ENCODE results near the gene TMCC2. TPM values are rescaled to one million over a fixed set of nuclear protein-coding genes. Genes with fewer than 3 reads are reported as not detected.

TMCC2 gene
- total RNA-seq, 1 experiment from 2014 or later = 2.7 TPM

DNA sequence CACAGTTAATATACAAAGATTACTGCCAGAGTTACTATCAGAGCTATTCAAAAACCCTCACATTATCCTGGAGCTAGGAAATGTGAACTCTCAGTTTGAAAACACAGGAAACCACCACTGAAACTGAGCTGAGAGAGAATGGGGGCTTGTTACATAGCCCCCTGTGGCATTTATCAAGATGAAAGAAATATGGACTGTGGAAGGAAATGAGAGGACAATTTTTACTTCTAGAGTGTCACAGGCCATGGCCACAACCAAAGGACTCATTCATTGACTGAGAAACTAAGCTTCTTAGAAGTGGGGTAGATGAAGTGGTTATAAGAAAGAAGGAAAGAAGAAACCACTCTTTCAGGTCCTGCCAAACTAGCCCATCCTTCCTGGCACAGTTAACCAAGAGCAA is 41.6 kb upstream of the TMCC2 start:
- ATAC-seq (no peak), DNase-seq (ENCODE audit: low read depth, low spot score) (no peak)
- H3K9me3 ChIP-seq (ENCODE audit: control insufficient read depth in 1 of 2, insufficient read depth in 1 of 2, low read depth in 1 of 2, low read length in 2 of 2) = no peaks in the 10 kb centered on the region
- H3K36me3 ChIP-seq (ENCODE audit: control insufficient read depth in 1 of 2, insufficient read depth in 2 of 2, low read length in 2 of 2) = no peaks in the 10 kb centered on the region
- H3K27ac ChIP-seq (ENCODE audit: low read depth, low read length) = no peak overlapping the region
- no peaks in the 10 kb centered on the region for H3K9me2 ChIP-seq (ENCODE audit: insufficient read depth)
- BruUV-seq (replicated peaks) = no TSS peak
- H4K20me1 ChIP-seq (ENCODE audit: insufficient read depth) = no peaks in the 10 kb centered on the region
- H3K4me3 ChIP-seq (replicated peaks in 1 of 2; ENCODE audit: low read depth in 1 of 2, low read length in 2 of 2) = no peak overlapping the region
- TF ChIP-seq FOSL1 (IDR thresholded peaks at IDR 0.05; ENCODE audit: low read depth) = no peak
- TF ChIP-seq, protein P1, sequence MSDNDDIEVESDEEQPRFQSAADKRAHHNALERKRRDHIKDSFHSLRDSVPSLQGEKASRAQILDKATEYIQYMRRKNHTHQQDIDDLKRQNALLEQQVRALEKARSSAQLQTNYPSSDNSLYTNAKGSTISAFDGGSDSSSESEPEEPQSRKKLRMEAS (IDR thresholded peaks at IDR 0.05) = no peak
- no peak for TF ChIP-seq ZFX (IDR thresholded peaks at IDR 0.05)
- TF ChIP-seq EGR1 (IDR thresholded peaks at IDR 0.05; ENCODE audit: low read depth) = no peak
- no peak for TF ChIP-seq POLR2A (IDR thresholded peaks at IDR 0.05; ENCODE audit: borderline replicate concordance, extremely low read depth, insufficient read depth, insufficient read length)
- TF ChIP-seq YY1 (IDR thresholded peaks at IDR 0.05; ENCODE audit: extremely low read depth, insufficient replicate concordance, low read depth, low read length) = no peak
- TF ChIP-seq EZH2 (IDR thresholded peaks at IDR 0.05) = no peak
- TF ChIP-seq, protein P2, sequence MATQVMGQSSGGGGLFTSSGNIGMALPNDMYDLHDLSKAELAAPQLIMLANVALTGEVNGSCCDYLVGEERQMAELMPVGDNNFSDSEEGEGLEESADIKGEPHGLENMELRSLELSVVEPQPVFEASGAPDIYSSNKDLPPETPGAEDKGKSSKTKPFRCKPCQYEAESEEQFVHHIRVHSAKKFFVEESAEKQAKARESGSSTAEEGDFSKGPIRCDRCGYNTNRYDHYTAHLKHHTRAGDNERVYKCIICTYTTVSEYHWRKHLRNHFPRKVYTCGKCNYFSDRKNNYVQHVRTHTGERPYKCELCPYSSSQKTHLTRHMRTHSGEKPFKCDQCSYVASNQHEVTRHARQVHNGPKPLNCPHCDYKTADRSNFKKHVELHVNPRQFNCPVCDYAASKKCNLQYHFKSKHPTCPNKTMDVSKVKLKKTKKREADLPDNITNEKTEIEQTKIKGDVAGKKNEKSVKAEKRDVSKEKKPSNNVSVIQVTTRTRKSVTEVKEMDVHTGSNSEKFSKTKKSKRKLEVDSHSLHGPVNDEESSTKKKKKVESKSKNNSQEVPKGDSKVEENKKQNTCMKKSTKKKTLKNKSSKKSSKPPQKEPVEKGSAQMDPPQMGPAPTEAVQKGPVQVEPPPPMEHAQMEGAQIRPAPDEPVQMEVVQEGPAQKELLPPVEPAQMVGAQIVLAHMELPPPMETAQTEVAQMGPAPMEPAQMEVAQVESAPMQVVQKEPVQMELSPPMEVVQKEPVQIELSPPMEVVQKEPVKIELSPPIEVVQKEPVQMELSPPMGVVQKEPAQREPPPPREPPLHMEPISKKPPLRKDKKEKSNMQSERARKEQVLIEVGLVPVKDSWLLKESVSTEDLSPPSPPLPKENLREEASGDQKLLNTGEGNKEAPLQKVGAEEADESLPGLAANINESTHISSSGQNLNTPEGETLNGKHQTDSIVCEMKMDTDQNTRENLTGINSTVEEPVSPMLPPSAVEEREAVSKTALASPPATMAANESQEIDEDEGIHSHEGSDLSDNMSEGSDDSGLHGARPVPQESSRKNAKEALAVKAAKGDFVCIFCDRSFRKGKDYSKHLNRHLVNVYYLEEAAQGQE (IDR thresholded peaks at IDR 0.05; ENCODE audit: low read depth) = no peak
- TF ChIP-seq TCF7L2 (IDR thresholded peaks at IDR 0.05; ENCODE audit: borderline replicate concordance, extremely low read depth, insufficient read depth, insufficient read length) = no peak
- TF ChIP-seq, protein P3, sequence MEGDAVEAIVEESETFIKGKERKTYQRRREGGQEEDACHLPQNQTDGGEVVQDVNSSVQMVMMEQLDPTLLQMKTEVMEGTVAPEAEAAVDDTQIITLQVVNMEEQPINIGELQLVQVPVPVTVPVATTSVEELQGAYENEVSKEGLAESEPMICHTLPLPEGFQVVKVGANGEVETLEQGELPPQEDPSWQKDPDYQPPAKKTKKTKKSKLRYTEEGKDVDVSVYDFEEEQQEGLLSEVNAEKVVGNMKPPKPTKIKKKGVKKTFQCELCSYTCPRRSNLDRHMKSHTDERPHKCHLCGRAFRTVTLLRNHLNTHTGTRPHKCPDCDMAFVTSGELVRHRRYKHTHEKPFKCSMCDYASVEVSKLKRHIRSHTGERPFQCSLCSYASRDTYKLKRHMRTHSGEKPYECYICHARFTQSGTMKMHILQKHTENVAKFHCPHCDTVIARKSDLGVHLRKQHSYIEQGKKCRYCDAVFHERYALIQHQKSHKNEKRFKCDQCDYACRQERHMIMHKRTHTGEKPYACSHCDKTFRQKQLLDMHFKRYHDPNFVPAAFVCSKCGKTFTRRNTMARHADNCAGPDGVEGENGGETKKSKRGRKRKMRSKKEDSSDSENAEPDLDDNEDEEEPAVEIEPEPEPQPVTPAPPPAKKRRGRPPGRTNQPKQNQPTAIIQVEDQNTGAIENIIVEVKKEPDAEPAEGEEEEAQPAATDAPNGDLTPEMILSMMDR (IDR thresholded peaks at IDR 0.05 in 2 of 3, conservative IDR thresholded peaks at IDR 0.05 in 1 of 3; ENCODE audit: borderline replicate concordance in 1 of 3, insufficient read depth in 1 of 3, low read depth in 2 of 3, low read length in 2 of 3) = no peak
- peaks cover 17% of the 10 kb centered on the region; the same call in 1 of the 2 replicates for H3K79me2 ChIP-seq (ENCODE audit: insufficient read depth, low read length)
- intact Hi-C loops (cut with micrococcal nuclease) = no loop called here
- no peak overlapping the region for H3K4me2 ChIP-seq (ENCODE audit: low read length)
- no peaks in the 10 kb centered on the region for H3K27me3 ChIP-seq (ENCODE audit: insufficient read depth, low read length)
- peaks cover 5 to 9% of the 10 kb centered on the region in 2 experiments; a peak in 3 of 4 replicates for H3K4me1 ChIP-seq (ENCODE audit: control insufficient read depth in 1 of 2, insufficient read depth in 2 of 2, low read length in 2 of 2)
- POLR2A ChIA-PET = no interaction called here
- no peak overlapping the region for H3K9ac ChIP-seq (ENCODE audit: low read length)
- H2AFZ ChIP-seq (ENCODE audit: low read depth, low read length, poor library complexity, severe bottlenecking) = no peak overlapping the region
- CTCF ChIA-PET = no interaction called here
- RAD21 ChIA-PET (ENCODE audit: low non-redundant PET in 1 of 2, low total read pairs in 2 of 2, uncharacterized antibody in 2 of 2, unreplicated experiment in 2 of 2) = no interaction called here
